Measurements from ENCODE around the gene SPINT1. TPM values are rescaled to one million over a fixed set of nuclear protein-coding genes. Genes with fewer than 3 reads are reported as not detected.
A peak's percentile ranks its signal among the peaks of the same experiment; 100 is the strongest.

Gene SPINT1
- total RNA-seq, 1 donor from 2014 or later, result 1.5 TPM

DNA sequence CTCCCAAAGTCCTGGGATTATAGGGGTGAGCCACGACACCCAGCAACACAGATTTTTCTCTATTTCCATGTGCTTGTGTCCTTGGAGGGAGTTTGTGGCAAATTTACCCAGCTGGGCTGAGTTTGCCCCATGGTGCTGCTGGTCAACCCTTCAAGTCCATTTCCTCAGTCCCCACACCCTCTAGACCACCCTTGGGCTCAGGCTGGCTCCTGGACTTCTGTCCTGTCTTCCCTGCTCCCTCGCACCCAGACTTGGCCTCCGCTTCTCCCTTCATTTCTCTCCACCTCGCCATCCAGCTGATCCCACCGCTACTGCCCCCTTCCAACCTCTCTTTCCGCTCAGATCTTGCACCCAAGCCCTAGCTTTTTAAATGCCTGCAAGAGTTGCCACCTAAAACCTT is 37.5 kb downstream of the SPINT1 start:
- Histone ChIP-seq H3K27me3 (no peaks in the 10 kb centered on the region), H3K27ac (no peak overlapping the region), H3K4me1 (no peaks in the 10 kb centered on the region), H3K4me3 (no peak overlapping the region), H3K9me3 (no peaks in the 10 kb centered on the region), H3K36me3 (no peaks in the 10 kb centered on the region)
- intact Hi-C loops (cut with DNase I), result no loop called here
- TF ChIP-seq CTCF (IDR thresholded peaks at IDR 0.05), result no peak
- DNase-seq (ENCODE audit: low spot score in 2 of 2), result no peak

DNA sequence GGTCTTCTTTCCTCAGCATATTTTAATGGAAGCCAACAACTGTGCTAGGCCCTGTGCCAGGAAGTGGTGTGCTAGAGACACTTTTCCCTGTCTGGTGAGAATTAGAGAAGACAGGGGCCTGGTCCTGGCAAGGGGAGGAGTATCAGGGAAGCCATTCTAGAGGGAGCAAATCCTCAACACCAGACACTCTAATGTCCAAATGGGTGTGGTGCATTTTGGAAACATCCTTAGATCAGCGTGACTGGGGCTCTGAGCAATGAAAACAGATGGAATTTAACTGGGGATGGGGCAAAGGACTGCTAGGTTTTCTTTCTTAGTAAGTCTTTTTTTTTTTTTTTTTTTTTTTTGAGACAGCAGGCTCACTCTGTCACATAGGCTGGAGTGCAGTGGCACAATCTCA is 42.7 kb downstream of the SPINT1 start:
- no peaks in the 10 kb centered on the region for H3K9me3 ChIP-seq
- no peak overlapping the region for H3K4me3 ChIP-seq
- H3K27ac ChIP-seq, result no peak overlapping the region
- TF ChIP-seq CTCF (IDR thresholded peaks at IDR 0.05), result no peak
- no peaks in the 10 kb centered on the region for H3K4me1 ChIP-seq
- intact Hi-C loops (cut with DNase I), result no loop called here
- no peaks in the 10 kb centered on the region for H3K36me3 ChIP-seq
- no peak for DNase-seq (ENCODE audit: low spot score in 2 of 2)
- no peaks in the 10 kb centered on the region for H3K27me3 ChIP-seq

DNA sequence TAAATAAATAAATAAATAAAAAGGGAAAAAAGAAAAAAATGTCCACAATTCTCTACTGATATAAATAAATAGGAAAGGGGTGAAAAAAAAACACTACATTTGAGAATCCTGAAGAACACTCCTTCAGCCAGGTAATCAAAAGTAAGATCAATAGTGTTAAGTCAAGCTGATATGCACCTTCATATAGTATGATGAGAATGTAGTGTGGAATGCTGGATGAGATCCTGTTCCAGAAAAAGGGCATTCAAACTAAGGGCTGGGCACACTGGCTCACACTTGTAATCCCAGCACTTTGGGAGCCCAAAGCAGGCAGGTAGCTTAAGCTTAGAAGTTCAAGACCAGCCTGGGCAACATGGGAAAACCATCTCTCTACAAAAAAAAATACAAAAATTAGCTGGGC is 45.3 kb downstream of the SPINT1 start:
- intact Hi-C loops (cut with DNase I), result no loop called here
- no peak for DNase-seq (ENCODE audit: low spot score in 2 of 2)
- H3K27me3 ChIP-seq, result no peaks in the 10 kb centered on the region
- no peaks in the 10 kb centered on the region for H3K36me3 ChIP-seq
- peaks cover 0 to 5% of the 10 kb centered on the region in 2 donors for H3K4me1 ChIP-seq
- no peak overlapping the region for H3K4me3 ChIP-seq
- no peak for TF ChIP-seq CTCF (IDR thresholded peaks at IDR 0.05)
- no peaks in the 10 kb centered on the region for H3K9me3 ChIP-seq
- no peak overlapping the region for H3K27ac ChIP-seq

DNA sequence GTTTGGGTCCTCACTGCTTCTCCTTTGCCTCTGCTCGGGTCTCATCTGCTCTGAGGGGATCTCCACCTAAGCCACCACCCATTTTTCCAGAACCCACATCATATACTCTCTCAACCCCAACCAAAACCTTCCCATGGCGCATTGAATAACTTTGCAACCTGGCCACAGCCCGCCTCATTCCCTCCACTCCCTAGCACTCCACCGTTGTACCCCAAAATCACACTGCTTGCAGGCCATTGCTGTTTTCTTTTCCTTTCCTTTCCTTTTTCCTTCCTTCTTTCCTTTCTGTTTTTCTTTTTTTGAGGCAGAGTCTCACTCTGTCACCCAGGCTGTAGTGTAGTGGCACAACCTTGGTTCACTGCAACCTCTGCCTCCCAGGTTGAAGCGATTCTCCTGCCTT is 47.3 kb downstream of the SPINT1 start:
- Histone ChIP-seq H3K27me3 (no peaks in the 10 kb centered on the region), H3K36me3 (peaks cover 0 to 1% of the 10 kb centered on the region in 2 donors), H3K27ac (no peak overlapping the region), H3K9me3 (no peaks in the 10 kb centered on the region), H3K4me3 (no peak overlapping the region), H3K4me1 (peaks cover 0 to 13% of the 10 kb centered on the region in 2 donors)
- DNase-seq (ENCODE audit: low spot score in 2 of 2), result no peak
- TF ChIP-seq CTCF (IDR thresholded peaks at IDR 0.05), result no peak
- intact Hi-C loops (cut with DNase I), result loop anchor here (5.0 kb wide), 2 partner anchors 226 to 299 kb away; partner anchors contain the start of genes INO80 and KNL1

DNA sequence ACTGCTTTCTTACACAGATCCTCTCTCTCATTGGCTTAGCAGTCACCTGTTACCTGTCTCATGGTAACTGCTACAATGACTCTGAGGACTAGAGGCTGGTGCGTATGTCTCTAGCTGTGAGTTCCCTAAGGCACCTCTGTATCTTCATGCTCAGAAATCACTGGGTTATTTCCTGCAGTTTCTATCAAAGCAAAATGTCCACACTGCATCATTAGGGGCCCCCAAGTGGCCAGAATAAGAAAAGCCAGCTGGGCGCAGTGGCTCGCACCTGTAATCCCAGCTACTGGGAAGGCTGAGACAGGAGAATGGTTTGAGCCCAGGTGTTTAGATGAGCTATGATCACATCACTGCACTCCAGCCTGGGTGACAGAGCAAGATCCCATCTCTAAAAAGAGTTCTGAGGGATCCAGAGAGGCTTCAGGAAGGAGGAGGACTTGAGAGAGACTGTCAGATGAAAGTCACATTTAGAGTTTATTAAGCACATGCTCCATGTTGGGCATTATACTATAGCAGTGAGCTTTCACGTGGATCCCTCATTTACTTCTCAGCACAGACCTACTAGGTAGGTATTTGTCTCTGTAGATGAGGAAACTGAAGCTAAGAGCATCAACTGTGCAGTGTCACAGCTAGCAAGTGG is 48.1 kb downstream of the SPINT1 start:
- intact Hi-C loops (cut with DNase I), result loop anchor here (5.0 kb wide), 2 partner anchors 225 to 300 kb away; partner anchors contain the start of genes INO80 and KNL1
- H3K4me1 ChIP-seq, result peaks cover 0 to 13% of the 10 kb centered on the region in 2 donors

More for the DNA sequence above, 48.1 kb downstream of the SPINT1 start:
- H3K27ac ChIP-seq, result no peak overlapping the region
- TF ChIP-seq CTCF (IDR thresholded peaks at IDR 0.05), result peak; percentile 22 to 62 (median 55)
- H3K27me3 ChIP-seq, result no peaks in the 10 kb centered on the region
- peaks cover 0 to 9% of the 10 kb centered on the region in 2 donors for H3K36me3 ChIP-seq
- DNase-seq (ENCODE audit: low spot score in 2 of 2), result no peak
- no peaks in the 10 kb centered on the region for H3K9me3 ChIP-seq
- no peak overlapping the region for H3K4me3 ChIP-seq

Measured in ascending aorta (tissue), 2 donors.